Measurements from ENCODE around the gene CCR3.

Gene CCR3

GRCh38 chr3:46215810-46216414 lies 26.3 kb upstream of the CCR3 start:
- POLR2A ChIA-PET: no interaction called here
- TF ChIP-seq CTCF (IDR thresholded peaks at IDR 0.05; ENCODE audit: insufficient read depth, low read length, missing control alignments): no peak
- CTCF ChIA-PET: no interaction called here
- H3K4me3 ChIP-seq (ENCODE audit: low read depth, low read length): no peak overlapping the region
- no peak for DNase-seq (ENCODE audit: low read depth, low spot score)

GRCh38 chr3:46218196-46218709 lies 24.0 kb upstream of the CCR3 start:
- no peak for TF ChIP-seq CTCF (IDR thresholded peaks at IDR 0.05; ENCODE audit: insufficient read depth, low read length, missing control alignments)
- no peak overlapping the region for H3K4me3 ChIP-seq (ENCODE audit: low read depth, low read length)
- no peak for DNase-seq (ENCODE audit: low read depth, low spot score)
- POLR2A ChIA-PET: no interaction called here
- CTCF ChIA-PET: no interaction called here

- no peak overlapping the region for H3K4me3 ChIP-seq (ENCODE audit: low read depth, low read length)
- ChIA-PET POLR2A (no interaction called here), CTCF (no interaction called here)
- TF ChIP-seq CTCF (IDR thresholded peaks at IDR 0.05; ENCODE audit: insufficient read depth, low read length, missing control alignments): no peak
- DNase-seq (ENCODE audit: low read depth, low spot score): no peak
Observed at GRCh38 chr3:46221391-46221790, 20.9 kb upstream of the CCR3 start.

- POLR2A ChIA-PET: no interaction called here
- no peak for TF ChIP-seq CTCF (IDR thresholded peaks at IDR 0.05; ENCODE audit: insufficient read depth, low read length, missing control alignments)
Observed at GRCh38 chr3:46221938-46222337, 20.3 kb upstream of the CCR3 start.

GRCh38 chr3:46222435-46223161 lies 19.7 kb upstream of the CCR3 start:
- CTCF ChIA-PET: no interaction called here
- TF ChIP-seq CTCF (IDR thresholded peaks at IDR 0.05; ENCODE audit: insufficient read depth, low read length, missing control alignments): no peak
- no peak overlapping the region for H3K4me3 ChIP-seq (ENCODE audit: low read depth, low read length)
- no peak for DNase-seq (ENCODE audit: low read depth, low spot score)
- POLR2A ChIA-PET: no interaction called here

More at GRCh38 chr3:46221938-46222337, 20.3 kb upstream of the CCR3 start:
- no peak for DNase-seq (ENCODE audit: low read depth, low spot score)
- CTCF ChIA-PET: no interaction called here
- H3K4me3 ChIP-seq (ENCODE audit: low read depth, low read length): no peak overlapping the region

GRCh38 chr3:46228260-46229242 lies 13.7 kb upstream of the CCR3 start:
- ChIA-PET CTCF (no interaction called here), POLR2A (no interaction called here)
- no peak for TF ChIP-seq CTCF (IDR thresholded peaks at IDR 0.05; ENCODE audit: insufficient read depth, low read length, missing control alignments)
- H3K4me3 ChIP-seq (ENCODE audit: low read depth, low read length): no peak overlapping the region
- no peak for DNase-seq (ENCODE audit: low read depth, low spot score)

Data from AG04449 (cell line).